ENCODE measurements around the gene E2F7. TPM values are rescaled to one million over a fixed set of nuclear protein-coding genes. Genes with fewer than 3 reads are reported as not detected.

E2F7 gene
- total RNA-seq, 2 experiments from 2014 or later: 3.0 to 5.3 TPM

DNA sequence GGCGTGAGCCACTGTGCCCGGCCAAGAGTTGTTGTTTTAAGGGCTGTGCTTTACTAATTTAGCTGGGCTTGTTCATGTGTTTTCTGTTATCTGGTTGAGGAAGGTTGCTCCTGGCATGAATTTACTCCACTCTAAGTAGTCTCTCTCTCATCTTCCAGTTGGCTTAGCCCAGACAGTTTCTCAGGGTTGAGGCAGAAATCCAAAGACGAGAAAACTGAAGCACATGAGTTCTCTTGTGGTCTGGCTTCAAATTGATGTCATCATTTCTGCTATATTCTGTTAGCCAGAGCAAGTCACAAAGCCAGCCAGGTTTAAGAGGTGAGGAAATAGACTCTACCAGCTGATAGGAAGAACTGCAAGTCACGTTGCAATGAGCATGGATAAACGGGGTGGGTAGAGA, 57.9 kb downstream of the E2F7 start:
- H3K27me3 Mint-ChIP-seq: peaks cover 19% of the 10 kb centered on the region
- H3K4me3 Mint-ChIP-seq: no peak overlapping the region
- no peaks in the 10 kb centered on the region for H3K36me3 Mint-ChIP-seq (ENCODE audit: low read depth)
- no peaks in the 10 kb centered on the region for H3K9me3 Mint-ChIP-seq
- no peaks in the 10 kb centered on the region for H3K4me1 Mint-ChIP-seq (ENCODE audit: low read depth)
- CTCF ChIA-PET: interaction anchor here (1.6 kb wide), 1 partner anchor 386 kb away, joined by 6 read pairs; no protein-coding TSS in a partner anchor
- no peak for ATAC-seq
- H3K27ac Mint-ChIP-seq: no peak overlapping the region
- no peak for DNase-seq
- intact Hi-C loops (cut with micrococcal nuclease): no loop called here
- POLR2A ChIA-PET: no interaction called here
- TF ChIP-seq CTCF (IDR thresholded peaks at IDR 0.05): no peak

DNA sequence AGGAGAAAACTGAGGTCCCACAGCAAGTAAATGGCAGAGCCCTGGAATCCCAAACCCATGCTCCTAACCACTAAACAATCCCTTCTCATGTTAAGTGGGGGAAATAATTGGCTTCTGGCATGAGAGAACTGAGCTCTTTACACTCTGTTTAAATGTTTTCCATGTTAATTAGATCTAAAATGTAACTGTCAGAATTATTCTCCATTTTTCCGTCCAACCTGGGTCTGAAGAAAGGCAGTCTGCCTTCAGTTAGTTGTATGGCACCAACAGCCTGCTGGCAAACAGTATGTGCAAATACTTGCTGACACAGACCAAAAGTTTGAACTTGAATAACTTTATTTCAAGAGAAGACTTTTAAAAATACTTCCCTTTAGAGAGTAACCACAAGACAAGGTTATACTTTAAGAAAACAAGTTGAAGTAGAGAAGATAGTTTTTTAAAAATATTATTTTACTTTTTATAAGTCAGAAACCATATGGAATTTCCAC, 59.7 kb downstream of the E2F7 start:
- Mint-ChIP-seq H3K36me3 (ENCODE audit: low read depth) (no peaks in the 10 kb centered on the region), H3K27me3 (peaks cover 21% of the 10 kb centered on the region), H3K27ac (no peak overlapping the region), H3K9me3 (no peaks in the 10 kb centered on the region), H3K4me3 (no peak overlapping the region), H3K4me1 (ENCODE audit: low read depth) (no peaks in the 10 kb centered on the region)
- intact Hi-C loops (cut with micrococcal nuclease): no loop called here
- CTCF ChIA-PET: no interaction called here
- DNase-seq: no peak
- ATAC-seq: no peak
- no peak for TF ChIP-seq CTCF (IDR thresholded peaks at IDR 0.05)
- POLR2A ChIA-PET: no interaction called here

GRCh38 chr12:77003914-77004313, 61.5 kb downstream of the E2F7 start:
- Mint-ChIP-seq H3K27ac (no peak overlapping the region), H3K9me3 (no peaks in the 10 kb centered on the region), H3K4me3 (no peak overlapping the region), H3K4me1 (ENCODE audit: low read depth) (no peaks in the 10 kb centered on the region), H3K36me3 (ENCODE audit: low read depth) (no peaks in the 10 kb centered on the region), H3K27me3 (peaks cover 16% of the 10 kb centered on the region)
- intact Hi-C loops (cut with micrococcal nuclease): no loop called here
- no peak for ATAC-seq
- ChIA-PET POLR2A (interaction anchor here (0.6 kb wide), 1 partner anchor 64 kb away, joined by 3 read pairs; no protein-coding TSS in a partner anchor), CTCF (no interaction called here)
- DNase-seq: no peak
- TF ChIP-seq CTCF (IDR thresholded peaks at IDR 0.05): no peak

DNA sequence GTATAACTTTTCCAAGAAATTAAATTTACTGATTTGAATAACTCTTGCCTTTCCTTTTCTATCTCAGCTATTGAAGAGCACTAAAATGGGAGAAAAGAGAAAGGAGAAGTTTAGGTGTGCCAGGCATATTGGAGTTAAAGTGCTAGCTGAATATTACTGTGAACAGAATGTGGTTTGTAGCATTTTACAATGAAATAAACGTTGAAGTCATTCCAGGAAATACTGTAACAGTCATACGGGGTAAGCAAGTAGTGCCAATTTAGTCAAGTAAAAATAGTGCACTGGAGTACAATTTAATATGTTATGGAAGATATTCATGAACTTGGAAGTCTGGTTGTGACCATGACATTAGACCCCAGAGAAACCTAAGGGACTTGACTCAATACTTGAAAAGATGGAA, 62.1 kb downstream of the E2F7 start:
- Mint-ChIP-seq H3K4me3 (no peak overlapping the region), H3K9me3 (no peaks in the 10 kb centered on the region), H3K36me3 (ENCODE audit: low read depth) (no peaks in the 10 kb centered on the region), H3K27me3 (peaks cover 16% of the 10 kb centered on the region), H3K4me1 (ENCODE audit: low read depth) (no peaks in the 10 kb centered on the region), H3K27ac (no peak overlapping the region)
- no peak for DNase-seq
- no peak for ATAC-seq
- CTCF ChIA-PET: interaction anchor here (3.6 kb wide), 1 partner anchor 8 kb away, joined by 15 read pairs; no protein-coding TSS in a partner anchor
- no peak for TF ChIP-seq CTCF (IDR thresholded peaks at IDR 0.05)
- POLR2A ChIA-PET: no interaction called here
- intact Hi-C loops (cut with micrococcal nuclease): no loop called here

DNA sequence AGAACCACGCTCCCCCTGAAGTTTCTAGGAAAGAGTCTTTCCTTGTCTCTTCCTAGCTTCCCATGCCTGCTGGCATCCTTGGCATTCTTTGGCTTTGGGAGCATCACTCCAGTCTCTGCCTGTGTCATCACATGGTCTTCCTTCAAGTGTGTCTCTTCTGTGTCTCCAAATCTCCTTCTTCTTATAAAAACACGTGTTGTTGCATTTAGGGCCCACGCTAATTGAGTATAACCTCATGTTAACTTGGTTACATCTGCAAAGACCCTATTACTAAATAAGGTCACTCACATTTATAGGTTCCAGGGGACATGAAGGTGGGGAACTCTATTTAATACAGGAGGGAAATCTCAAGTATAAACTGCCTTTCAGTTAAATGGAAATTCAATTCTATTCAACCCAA, 63.0 kb downstream of the E2F7 start:
- ChIA-PET CTCF (interaction anchor here (3.6 kb wide), 1 partner anchor 9 kb away, joined by 15 read pairs; no protein-coding TSS in a partner anchor), POLR2A (no interaction called here)
- ATAC-seq (no peak), DNase-seq (no peak)
- no peak overlapping the region for H3K4me3 Mint-ChIP-seq
- intact Hi-C loops (cut with micrococcal nuclease): no loop called here
- H3K4me1 Mint-ChIP-seq (ENCODE audit: low read depth): no peaks in the 10 kb centered on the region
- no peak for TF ChIP-seq CTCF (IDR thresholded peaks at IDR 0.05)
- H3K27ac Mint-ChIP-seq: no peak overlapping the region
- H3K27me3 Mint-ChIP-seq: peaks cover 12% of the 10 kb centered on the region
- H3K36me3 Mint-ChIP-seq (ENCODE audit: low read depth): no peaks in the 10 kb centered on the region
- H3K9me3 Mint-ChIP-seq: no peaks in the 10 kb centered on the region
